Left lung (tissue), 10 donors: ENCODE data around the gene CNTNAP4. TPM values are rescaled to one million over a fixed set of nuclear protein-coding genes. Genes with fewer than 3 reads are reported as not detected.

Experiments used
- ATAC-seq: fragments of 200-7000 bp; cut with Tn5 transposase; one replicate; pipeline ENCODE4 v1.9.1; 2020; ENCODE audit warnings: moderate library complexity
- DNase-seq, 4 donors: peaks; one replicate each; pipeline ENCODE4 v3.0.0-alpha.2; 2013 to 2020
- H3K27ac ChIP-seq, 2 donors: fragments of 200-600 bp; sonication (generic) in 1 of 2; one replicate each; pipeline versions ENCODE4 v1.5.0 to v1.8.0; 2020 to 2021
- H3K27me3 ChIP-seq, 2 donors: fragments of 200-600 bp; sonication (generic) in 1 of 2; one replicate each; pipeline versions ENCODE4 v1.5.0 to v1.8.0; 2020 to 2021
- H3K36me3 ChIP-seq, 2 donors: fragments of 200-600 bp; sonication (generic) in 1 of 2; one replicate each; pipeline versions ENCODE4 v1.5.0 to v1.8.0; 2020 to 2021
- H3K4me1 ChIP-seq, 2 donors: fragments of 200-600 bp; one replicate each; pipeline ENCODE4 v1.8.0; 2021
- H3K4me3 ChIP-seq, 2 donors: fragments of 200-600 bp; sonication (generic) in 1 of 2; one replicate each; pipeline versions ENCODE4 v1.5.0 to v1.8.0; 2020 to 2021; ENCODE audit warnings: mild to moderate bottlenecking in 1 of 2
- H3K9me3 ChIP-seq, 2 donors: fragments of 200-600 bp; sonication (generic) in 1 of 2; one replicate each; pipeline versions ENCODE4 v1.5.0 to v1.8.0; 2020 to 2021
- intact Hi-C, 2 donors: fragments of 100-400 bp; cut with DNase I; formaldehyde crosslinking; loops; one replicate each; pipeline versions ENCODE4 v1.11.2 to v1.14.2; 2022
- polyA plus RNA-seq, 6 donors: library from polyadenylated mRNA; unstranded; fragments of 120-200 nt; gene quantifications; one replicate each; pipeline ENCODE4 v1.2.1, GENCODE V29; 2013; ENCODE audit not compliant: insufficient read length in 6 of 6
- total RNA-seq, 2 donors: library from RNA; stranded (reverse); fragmentation: NEBNext Ultra II Directional; extraction: Animal tissue kit (Norgen Biotek cat#: 25700); gene quantifications; one replicate each; pipeline ENCODE4 v1.2.1, GENCODE V29; 2021
- TF ChIP-seq, protein P1 (sequence below), 2 donors: fragments of 200-600 bp; sonication (generic) in 1 of 2; IDR thresholded peaks; one replicate each; pipeline versions ENCODE4 v1.5.0 to v1.8.0; 2021; ENCODE audit warnings: antibody characterized with exemption in 2 of 2
- donor health status: DM: no; HTN: yes; CAD: no.
- donor health status: DM: no; HTN: no; CAD: no.

Gene CNTNAP4
- total and polyA plus RNA-seq, 8 donors, result 0.11 to 0.76 (median 0.37) TPM; not detected in 2

DNA sequence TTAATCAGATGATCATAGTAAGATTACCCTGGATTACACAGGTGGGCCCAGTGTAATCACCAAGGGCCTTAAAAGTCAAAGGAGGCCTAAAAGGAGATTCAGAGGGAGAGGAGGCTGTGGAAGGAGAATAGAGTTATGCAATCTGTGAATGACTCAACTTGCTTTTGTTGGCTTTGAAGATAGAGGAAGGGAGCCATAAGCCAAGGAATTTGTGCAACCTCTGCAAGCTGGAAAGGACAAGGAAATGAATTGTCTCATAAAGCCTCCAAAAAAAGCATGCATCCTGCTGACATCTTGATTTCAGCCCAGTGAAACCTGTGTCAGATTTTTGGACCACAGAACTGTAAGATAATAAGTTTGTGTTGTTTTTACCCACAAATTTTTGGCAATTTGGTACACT lies 109.6 kb downstream of the CNTNAP4 start:
- no peak overlapping the region for H3K4me3 ChIP-seq
- H3K9me3 ChIP-seq, result no peaks in the 10 kb centered on the region
- ATAC-seq (no peak), DNase-seq (no peak)
- TF ChIP-seq, protein P1, sequence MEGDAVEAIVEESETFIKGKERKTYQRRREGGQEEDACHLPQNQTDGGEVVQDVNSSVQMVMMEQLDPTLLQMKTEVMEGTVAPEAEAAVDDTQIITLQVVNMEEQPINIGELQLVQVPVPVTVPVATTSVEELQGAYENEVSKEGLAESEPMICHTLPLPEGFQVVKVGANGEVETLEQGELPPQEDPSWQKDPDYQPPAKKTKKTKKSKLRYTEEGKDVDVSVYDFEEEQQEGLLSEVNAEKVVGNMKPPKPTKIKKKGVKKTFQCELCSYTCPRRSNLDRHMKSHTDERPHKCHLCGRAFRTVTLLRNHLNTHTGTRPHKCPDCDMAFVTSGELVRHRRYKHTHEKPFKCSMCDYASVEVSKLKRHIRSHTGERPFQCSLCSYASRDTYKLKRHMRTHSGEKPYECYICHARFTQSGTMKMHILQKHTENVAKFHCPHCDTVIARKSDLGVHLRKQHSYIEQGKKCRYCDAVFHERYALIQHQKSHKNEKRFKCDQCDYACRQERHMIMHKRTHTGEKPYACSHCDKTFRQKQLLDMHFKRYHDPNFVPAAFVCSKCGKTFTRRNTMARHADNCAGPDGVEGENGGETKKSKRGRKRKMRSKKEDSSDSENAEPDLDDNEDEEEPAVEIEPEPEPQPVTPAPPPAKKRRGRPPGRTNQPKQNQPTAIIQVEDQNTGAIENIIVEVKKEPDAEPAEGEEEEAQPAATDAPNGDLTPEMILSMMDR (IDR thresholded peaks at IDR 0.05), result no peak
- no peaks in the 10 kb centered on the region for H3K36me3 ChIP-seq
- no peaks in the 10 kb centered on the region for H3K27me3 ChIP-seq
- intact Hi-C loops, result no loop called here
- no peak overlapping the region for H3K27ac ChIP-seq
- H3K4me1 ChIP-seq, result no peaks in the 10 kb centered on the region

DNA sequence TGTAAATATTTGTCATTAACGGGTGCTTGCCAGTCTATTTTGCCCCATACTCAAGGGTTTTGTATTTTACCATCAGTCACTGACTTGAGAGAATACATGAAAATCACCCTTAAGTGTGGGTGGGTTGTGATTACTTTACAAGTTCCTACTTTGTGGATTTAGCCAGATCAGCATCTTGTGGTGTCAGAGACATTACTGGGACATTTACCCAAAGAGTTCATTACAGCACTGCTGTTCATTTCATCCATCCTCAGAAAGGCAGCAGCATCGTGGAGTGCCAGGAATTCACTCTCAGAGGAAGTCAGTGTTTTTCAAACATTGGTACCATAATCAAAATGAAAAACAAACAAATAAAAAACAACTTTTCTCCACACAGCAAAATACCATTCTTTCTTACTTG lies 110.8 kb downstream of the CNTNAP4 start:
- Histone ChIP-seq H3K27ac (no peak overlapping the region), H3K9me3 (no peaks in the 10 kb centered on the region), H3K27me3 (no peaks in the 10 kb centered on the region), H3K36me3 (no peaks in the 10 kb centered on the region), H3K4me3 (no peak overlapping the region), H3K4me1 (no peaks in the 10 kb centered on the region)
- no peak for DNase-seq
- ATAC-seq, result no peak
- TF ChIP-seq, protein P1 (IDR thresholded peaks at IDR 0.05), result no peak
- intact Hi-C loops, result no loop called here

DNA sequence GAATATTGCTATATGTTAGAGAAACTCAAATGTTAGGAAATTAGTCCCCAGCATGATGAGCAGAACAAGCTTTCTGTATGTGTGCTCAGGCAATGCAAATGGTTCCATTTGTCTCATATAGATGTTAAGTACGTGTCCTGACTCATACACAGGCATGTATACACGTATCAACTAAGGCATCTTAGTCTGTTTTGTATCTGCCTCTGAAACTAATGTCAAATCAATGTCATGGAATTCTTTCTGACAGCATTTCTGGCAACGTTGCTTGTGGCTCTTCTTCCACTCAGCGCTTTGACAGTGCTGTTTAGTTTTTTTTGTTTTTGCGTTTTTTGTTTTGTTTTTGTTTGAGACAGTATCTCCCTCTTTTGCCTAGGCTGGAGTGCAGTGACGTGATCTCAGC lies 111.9 kb downstream of the CNTNAP4 start:
- Histone ChIP-seq H3K9me3 (no peaks in the 10 kb centered on the region), H3K27ac (no peak overlapping the region), H3K36me3 (no peaks in the 10 kb centered on the region), H3K4me1 (no peaks in the 10 kb centered on the region), H3K4me3 (no peak overlapping the region), H3K27me3 (no peaks in the 10 kb centered on the region)
- ATAC-seq (no peak), DNase-seq (no peak)
- intact Hi-C loops, result no loop called here
- TF ChIP-seq, protein P1 (IDR thresholded peaks at IDR 0.05), result no peak

DNA sequence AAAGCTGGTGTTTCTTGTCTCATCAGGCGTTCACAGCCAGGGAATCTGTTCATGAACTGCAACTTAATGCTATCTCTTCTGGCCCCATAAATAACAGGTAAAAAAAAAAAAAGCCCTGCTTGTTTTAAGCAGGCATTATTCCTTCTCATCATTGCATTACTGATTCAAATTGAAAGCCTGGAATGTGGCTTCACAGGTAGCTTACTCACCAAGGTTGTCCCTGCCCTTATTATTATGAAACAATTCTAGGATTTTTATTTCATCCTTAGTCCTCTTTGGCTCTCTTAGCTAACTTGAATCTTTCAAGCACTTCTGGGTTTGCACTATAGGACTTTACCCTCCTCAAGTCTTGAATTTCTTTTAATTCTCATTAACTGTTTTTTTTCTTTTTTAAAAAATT lies 113.3 kb downstream of the CNTNAP4 start:
- Histone ChIP-seq H3K27me3 (no peaks in the 10 kb centered on the region), H3K36me3 (no peaks in the 10 kb centered on the region), H3K4me1 (no peaks in the 10 kb centered on the region), H3K9me3 (no peaks in the 10 kb centered on the region), H3K27ac (no peak overlapping the region), H3K4me3 (no peak overlapping the region)
- intact Hi-C loops, result no loop called here
- no peak for ATAC-seq
- TF ChIP-seq, protein P1 (IDR thresholded peaks at IDR 0.05), result no peak
- no peak for DNase-seq

DNA sequence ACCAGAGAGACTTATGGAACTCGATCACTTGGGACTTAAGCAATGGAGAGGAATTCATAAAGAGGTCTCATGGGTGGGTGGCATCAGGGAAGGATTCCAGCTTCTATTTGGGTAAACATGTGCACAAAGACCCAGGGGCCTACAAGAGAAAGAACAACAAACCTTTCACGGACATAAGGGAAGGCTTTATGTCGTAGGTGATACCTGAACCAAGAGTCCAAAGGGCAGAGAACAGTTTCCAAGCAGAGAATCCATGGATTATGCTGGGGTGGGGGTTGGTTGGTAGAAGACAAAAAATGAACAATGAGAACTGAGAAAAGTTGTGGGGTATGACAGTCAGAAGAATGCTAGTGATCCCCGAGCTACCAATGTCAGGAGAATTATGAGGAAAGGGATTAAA lies 119.8 kb downstream of the CNTNAP4 start:
- TF ChIP-seq, protein P1 (IDR thresholded peaks at IDR 0.05), result no peak
- intact Hi-C loops, result no loop called here
- Histone ChIP-seq H3K9me3 (no peaks in the 10 kb centered on the region), H3K4me1 (no peaks in the 10 kb centered on the region), H3K36me3 (no peaks in the 10 kb centered on the region), H3K27ac (no peak overlapping the region), H3K4me3 (no peak overlapping the region), H3K27me3 (no peaks in the 10 kb centered on the region)
- ATAC-seq (no peak), DNase-seq (no peak)
